Hematopoietic multipotent progenitor cell treated with erythropoietin and hydrocortisone succinate and interleukin-3 and kit ligand, for 17 days (in vitro differentiated cells): Measurements from ENCODE around the gene EGLN1.

Source experiments
- DNase-seq: peaks from one replicate; pipeline ENCODE4 v3.0.0-alpha.2; 2015; ENCODE audit warnings: low spot score

EGLN1 gene

DNA sequence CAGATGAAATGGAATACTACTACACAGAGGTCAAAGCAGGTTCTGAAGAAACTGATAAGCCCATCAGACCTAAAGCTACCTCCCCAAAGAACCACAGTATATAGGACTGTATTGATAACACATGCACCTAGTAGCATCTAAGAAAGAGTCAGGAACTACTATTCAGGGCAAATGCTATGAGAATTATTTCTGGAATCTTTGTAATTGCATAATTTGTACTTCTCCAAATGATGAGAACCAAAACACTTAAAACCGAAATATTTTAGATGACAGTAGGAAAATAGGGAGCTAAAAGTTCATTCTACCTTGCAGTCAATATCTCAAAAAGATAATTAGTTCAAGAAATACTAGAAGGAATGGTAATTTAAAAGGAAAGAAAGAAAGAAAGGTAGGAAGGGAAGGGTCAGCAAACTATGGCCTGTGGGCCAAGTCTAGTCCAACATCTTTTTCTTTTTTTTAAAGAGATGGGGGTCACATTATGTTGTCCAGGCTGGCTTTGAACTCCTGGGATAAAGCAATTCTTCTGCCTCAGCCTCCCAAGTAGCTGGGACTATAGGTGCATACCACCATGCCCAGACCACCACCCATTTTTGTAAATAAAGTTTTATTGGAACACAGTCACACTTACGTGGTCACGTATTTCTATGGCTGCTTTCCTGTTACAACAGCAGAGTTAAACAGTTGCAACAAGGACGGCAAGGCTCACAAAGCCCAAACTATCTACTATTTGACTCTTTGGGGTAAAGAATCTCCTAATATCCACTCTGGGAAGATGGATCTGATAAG, 24.0 kb downstream of the EGLN1 start:
- no peak for DNase-seq

DNA sequence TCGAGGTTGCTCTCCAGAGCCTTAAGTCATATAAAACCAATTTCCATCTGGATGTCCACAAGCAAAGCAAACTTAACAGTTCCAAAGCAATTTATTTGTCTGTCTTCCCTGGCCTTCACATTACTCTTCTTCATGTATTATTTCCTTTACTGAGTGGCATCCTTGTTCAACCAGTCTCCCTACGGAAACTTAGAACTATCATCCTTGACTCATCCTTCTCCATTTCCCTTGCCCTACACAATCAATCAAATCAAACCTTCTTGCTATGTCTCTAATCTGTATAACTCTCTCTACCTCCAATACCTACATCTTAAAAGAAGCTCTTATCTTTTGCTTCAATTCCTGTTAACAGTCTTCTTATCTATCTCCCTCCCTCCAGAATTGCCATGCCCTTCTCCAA, 25.4 kb downstream of the EGLN1 start:
- no peak for DNase-seq

DNA sequence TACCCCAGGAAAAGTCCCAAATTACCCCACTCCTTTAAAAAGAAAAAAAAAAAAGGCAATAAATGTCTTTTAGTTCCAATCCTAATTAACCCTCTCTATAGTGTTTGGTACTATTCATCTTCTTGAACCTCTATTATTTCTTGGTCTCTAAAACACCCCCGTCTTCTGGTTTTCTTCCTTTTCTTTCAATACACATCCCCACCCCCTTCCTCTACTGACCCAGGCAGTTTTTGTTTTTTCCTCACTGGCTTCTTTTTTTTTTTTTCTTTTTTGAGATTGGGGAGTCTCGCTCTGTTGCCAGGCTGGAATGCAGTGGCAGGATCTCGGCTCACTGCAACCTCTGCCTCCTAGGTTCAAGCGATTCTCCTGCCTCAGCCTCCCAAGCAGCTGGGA, 26.1 kb downstream of the EGLN1 start:
- DNase-seq: no peak

DNA sequence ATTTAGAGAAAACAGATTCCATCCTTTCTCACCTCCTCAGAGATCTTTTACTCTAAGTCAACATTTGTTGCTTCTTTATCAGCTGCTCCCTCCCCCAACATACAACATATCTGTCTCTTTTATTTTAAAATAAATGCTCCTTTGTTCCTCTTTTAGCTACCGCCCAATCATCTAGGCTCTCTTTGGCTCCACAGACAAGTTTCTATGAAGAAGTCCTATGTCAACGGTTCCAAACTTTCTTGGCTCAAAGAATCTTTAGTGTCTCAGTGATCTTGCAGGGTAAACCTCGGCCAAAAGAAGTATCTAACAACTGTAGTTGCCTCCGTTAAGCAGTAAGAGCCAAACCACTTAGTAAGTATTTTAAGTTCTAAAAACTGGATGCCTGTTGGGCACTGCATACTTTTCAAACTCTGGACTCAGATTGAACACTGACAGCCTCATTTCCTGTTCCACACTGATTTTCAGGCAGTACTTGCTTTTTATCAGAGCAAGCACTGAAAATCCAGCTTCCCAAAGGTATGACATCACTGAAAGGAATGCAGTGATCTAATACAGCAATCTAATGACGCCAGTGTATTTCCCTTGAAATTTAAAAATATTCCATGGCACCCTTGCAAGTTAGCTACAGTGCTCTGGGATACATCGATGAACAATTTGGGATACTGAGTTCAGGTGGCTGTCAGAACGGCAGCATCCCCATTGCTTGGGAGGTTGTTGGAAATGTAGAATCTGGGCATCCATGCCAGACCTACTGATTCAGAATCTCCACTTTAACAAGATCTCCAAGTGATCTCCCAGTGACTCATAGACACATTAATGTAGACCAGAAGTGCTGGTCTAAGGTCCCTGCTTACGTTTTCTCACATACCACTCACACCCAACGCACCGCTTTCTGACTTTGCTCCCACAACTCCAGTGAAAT, 26.8 kb downstream of the EGLN1 start:
- no peak for DNase-seq

DNA sequence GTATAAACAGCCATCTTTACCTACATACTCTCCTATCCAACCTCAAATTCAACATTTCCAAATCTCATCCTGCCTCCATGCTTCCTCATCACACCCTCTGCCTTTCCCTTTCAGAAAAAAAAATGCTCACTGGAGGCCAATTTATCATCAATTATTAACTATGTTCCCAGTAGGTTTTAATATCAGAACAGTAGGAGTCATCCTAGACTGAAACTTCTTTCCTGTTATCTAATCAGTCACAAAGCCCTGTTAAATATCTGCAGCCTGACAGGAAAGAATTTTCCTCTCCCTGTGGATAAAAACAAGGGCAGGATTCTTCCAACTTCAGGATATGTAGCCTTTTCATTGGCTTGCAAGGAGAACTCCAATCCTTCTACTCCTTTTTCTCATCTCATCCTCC, 28.4 kb downstream of the EGLN1 start:
- DNase-seq: no peak

DNA sequence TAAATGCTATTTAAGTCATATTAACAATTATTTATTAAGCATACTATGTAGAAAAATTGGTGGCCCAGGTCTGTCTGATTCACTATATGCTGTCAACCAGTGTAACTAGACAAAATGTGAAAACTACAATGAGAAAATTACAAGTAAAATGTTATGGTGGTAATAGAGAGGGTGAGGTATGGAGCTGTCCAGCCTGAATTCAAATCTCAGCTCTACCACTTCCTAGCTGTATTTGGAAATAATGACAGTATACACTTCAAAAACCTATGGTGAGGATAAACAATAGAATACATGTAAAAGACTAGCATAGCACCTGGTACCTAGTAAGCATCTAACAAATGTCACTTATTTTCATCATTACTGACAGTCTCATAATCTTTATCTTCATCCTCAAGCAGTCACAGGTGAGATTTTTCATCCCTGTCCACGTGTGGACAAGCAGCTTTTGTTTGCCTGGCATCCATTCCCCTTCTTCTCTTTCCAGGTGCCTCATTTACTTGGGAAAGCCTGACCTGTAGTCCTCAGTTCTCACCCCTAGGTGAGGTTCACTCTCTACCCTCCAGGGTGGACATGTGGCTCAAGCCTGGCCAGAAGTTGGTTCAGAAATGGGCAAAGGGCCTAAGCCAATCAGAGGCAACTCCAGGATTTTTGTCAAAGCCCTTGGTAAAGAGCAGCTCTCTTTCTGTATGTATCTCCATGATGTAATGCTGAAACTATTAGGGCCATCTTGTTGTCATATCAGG, 29.5 kb downstream of the EGLN1 start:
- no peak for DNase-seq

DNA sequence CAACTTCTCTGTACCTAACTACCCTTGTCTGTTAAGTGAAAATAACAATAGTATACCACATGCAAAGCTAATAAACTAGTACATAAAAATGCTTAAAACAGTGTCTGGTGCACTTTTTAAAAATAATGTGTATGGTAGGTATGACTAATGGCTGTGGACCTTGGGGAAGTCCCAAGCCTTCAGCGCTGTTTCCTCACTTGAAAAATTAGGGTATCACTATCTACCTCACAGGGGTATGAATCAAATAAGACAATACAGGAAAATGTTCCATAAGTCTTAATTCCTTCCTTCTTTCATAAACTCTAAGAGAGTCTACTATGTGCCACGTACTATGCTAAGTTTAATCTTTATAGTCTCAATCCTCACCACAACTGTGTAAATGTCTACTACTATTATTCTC, 32.0 kb downstream of the EGLN1 start:
- no peak for DNase-seq

DNA sequence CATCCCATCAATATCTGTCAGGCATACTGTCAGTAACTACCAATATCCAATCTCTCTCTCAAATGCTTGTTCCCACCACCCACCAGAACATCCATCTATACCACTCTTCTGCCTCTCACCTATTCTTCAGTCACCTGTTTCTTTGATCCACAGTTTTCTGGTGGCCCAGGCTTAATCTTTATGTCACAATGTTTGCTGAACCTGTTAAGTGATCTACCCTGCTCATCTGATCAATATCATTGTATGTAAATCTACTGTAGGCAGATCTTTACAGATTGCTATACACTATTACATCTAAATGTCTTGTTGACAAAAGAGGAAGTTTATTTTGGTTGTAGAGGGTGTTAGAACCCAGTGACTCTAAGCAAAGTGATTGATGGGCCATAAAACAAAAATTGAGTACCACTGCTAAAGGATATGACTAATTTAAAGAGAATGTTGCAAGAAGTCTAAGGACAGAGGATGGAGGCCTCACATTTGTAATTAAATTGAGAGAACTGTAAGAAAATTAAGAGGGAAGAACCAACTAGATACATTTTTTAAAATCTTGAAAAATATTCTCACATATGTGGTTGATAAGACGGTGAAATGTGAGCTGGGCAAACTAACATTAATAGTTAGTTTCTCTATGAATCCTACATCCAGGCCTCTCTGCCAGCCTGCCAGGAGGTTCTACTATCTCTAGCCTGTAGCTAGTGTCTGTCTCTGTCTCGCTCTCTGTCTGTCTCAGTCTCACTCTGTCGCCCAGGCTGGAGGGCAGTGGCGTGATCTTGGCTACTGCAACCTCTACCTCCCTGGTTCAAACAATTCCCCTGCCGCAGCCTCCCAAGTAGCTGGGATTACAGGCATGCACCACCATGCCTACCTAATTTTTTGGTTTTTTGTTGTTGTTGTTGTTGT, 34.1 kb downstream of the EGLN1 start:
- DNase-seq: no peak

DNA sequence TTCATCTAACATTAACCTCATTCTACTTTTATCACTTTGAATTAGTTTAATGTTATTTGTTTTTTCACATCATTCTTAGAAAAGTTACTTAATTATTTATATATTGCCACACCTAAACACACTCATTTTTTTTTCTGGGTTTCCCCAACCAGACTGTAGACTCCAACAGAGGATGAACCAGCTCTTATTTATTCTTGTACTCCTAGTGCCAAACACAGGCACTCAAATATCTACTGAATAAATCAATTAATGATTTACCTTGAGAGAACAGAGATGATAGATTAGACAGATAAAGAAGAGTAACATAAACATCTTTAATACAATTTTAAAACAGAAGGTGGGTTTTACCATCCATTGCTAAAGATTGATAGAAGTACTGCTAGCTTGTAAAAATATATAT, 35.6 kb downstream of the EGLN1 start:
- DNase-seq: no peak

DNA sequence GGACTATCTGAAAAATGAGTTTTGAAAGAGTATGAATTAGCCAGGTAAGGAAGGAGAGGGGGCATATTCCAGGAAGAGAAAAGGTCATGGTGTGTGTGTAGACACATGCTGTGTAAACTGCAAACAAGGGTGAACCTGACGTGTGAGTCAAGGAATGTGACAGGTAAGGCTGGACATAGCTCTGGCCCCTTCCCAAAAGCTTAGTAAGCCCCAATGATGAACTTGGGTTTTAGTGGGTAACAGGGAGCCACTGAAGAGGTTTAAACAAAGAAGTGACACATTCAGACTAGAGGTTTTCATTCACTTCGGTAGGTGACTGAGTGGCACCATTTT, 36.7 kb downstream of the EGLN1 start:
- DNase-seq: no peak

DNA sequence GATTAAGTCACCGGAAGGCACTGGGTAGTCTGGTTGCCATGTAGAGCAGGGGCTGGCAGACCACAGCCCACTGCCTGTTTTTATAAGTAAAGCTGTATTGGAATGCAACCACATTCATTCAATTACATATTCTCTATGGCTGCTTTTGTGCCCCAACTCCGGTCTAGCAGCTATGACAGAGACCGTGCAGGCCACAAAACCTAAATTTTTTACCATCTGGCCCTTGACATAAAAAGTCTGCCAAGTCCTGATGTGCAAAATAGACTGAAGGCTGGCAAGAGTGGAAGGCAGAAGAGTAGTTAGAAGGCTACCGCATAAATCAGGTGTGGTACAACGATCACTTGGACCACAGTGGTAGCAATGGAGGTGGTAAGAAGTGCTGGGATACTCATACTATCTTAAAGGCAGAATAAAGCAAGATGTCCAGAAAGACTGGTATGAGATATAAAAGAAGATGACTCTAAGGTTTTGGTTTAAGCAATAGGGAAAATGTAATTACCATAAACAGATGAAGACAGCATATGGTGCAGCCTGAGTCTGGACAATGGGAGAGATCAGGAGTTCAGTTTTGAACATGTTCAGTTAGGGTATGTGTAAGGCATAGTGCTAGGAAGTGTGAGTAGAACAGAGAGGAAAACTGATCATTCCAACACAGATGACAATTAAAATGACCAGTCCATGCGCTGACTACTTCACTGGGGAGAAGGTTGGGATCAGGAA, 37.2 kb downstream of the EGLN1 start:
- DNase-seq: no peak

DNA sequence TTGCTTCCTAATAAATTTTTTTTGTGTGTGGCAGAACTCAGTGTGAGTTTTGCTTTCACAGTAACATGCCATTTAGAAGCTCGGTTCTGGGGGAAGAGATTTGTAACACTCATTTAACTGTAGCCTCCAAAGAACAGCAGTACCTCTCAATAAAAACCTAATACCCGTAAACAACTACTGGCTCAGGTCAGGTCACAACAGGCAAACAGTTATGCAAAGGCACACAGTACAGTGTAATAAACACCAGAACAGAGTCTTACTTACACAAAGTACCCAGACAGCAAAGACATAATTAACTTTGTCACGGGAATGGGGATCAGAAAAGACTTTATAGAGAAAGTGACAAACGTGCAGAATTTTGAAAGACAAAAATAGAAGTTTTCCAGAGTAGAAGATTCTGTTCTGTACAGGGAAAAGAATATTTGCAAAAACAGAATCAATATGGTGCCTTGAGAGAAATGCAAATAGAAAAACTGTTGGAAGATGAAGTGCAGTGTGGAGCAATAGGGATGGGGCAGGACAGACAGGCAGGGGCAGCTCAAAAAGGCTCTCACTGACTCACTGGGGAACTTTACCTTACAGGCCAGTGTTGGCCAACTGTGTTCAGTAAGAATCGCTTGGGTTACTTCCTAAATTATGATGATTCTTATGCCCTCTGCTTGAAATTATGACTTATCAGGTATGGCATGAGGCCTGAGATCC, 38.8 kb downstream of the EGLN1 start:
- DNase-seq: no peak

DNA sequence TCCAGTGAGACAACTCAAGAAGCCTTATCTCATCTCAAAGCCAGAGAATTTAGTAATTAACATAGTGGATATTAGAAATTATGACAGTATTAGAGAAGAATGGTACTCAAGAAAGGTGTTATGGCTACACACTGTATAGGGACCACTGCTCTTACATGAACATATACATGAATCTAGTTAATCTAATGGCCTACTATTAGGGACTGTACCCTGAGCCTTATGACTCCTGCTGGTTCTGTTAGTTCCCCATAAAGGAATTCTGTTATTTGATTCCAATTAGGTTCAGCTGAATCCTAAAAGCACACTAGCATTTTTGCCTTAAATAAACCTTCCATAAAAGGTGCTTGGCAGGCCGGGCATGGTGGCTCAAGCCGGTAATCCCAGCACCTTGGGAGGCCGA, 39.7 kb downstream of the EGLN1 start:
- no peak for DNase-seq

DNA sequence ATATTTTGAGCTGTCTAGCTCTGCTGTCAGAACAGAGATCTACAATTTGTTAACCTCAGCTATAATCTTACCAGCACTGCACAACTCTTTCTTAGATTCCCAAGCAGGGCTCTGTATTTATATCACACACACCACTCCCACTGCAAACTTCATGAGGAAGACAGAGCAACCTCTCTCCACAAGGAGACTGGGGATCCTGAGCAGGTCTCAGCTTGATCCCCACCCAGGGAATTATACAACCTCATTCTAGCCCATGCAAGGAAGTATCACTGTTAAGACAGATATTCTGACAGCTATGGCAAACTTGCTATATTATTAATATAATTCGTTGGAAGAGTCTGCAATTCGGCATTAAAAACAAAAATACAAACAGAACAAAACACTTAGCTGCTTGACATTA, 40.4 kb downstream of the EGLN1 start:
- DNase-seq: no peak

DNA sequence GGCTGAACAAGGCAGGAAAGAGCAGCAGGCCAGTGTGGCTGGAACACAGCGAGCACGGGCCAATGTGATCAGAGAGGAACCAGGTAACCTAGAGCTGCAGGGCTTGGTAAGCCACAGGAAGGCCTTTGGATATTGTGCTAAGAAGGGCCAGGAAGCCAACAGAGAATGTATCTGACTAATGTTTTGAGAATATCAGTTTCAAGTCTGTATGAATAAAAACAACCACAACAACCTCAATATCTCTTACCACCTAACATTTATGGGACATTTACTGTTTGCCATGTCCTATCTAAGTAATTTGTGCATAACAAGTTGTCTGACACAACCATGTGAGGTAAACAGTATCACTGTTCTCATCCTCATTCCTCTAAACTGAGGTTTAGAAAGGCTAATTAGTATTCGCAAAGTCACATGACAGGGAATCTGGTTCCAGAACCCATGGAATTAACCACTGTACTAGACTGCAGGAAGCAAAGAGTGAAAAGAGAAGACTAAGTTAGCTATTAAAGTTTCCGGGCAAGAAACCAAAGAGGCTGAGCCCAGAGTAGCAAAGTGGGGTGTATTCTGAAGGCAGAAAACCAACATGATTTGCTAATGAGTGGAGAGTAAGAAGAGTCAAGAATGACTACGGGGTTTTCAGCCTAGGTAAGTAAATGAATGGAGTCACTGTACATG, 45.1 kb downstream of the EGLN1 start:
- no peak for DNase-seq

DNA sequence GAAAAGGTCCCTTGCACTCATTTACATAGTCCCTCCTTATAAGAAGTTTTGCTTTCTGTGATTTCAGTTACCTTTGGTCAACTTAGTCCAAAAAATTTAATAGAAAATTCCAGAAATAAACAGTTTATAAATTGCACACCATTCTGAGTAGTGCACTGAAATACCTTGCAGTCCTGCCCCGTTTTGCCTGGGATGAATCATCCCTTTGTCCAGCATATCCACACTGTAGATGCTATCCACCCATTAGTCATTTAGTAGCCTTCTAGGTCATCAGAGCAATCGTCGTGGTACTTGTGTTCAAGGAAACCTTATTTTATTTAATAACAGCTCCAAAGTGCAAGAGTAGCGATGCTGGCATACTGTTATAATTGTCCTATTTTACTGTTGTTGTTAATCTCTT, 46.0 kb downstream of the EGLN1 start:
- DNase-seq: no peak

DNA sequence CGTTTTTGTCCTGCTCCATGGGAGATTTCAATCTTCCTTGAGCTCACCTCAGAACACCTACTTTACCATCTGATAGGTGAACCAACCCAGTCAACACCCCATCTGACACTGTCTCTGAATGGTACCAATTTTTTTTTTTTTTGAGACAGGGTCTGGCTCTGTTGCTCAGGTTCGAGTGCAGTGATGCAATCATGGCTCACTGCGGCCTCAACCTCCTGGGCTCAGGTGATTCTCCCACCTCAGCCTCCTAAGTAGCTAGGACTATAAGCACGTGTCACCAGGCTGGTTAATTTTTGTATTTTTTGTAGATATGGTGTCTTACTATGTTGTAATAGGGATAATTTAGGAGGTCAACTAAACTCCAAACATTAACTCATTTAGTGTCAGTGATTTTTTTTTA, 47.7 kb downstream of the EGLN1 start:
- DNase-seq: no peak

DNA sequence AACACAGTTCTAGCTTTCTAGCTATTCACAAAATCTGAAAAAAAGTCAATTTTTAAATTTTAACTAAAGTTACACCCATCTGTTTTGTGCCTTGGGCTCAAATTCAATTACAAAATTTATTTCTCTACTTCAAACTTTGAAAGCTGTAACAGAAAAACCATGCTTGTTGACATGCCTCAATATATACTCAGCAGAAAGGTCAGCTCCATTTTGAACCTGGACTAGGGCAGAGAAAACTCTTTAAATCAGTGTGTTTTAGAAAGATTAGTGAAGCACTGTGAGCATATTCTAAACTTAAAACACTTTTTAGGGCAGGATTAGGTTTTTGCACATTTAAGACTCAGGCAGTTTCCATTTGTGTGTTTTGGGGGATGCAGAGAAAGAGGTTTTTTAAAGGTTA, 49.6 kb downstream of the EGLN1 start:
- no peak for DNase-seq

DNA sequence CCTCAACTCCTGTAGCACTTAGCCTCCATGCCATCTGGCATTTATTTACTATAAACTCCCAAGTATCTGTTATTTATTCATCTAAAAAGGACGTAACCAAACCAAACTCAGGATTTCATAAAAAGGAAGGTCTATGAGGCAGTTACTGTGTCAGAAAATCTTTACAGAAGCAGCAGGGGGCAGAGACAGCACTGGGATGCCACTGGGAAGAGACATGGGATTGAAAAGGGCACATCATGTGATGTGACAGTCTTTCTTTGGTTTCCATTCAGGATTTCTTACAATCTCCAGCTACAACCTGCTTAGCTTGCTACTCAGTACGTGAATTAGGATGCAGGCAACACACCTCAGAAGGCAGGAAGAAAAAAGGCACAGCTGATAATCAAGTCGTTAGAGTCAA, 52.8 kb downstream of the EGLN1 start:
- DNase-seq: no peak

DNA sequence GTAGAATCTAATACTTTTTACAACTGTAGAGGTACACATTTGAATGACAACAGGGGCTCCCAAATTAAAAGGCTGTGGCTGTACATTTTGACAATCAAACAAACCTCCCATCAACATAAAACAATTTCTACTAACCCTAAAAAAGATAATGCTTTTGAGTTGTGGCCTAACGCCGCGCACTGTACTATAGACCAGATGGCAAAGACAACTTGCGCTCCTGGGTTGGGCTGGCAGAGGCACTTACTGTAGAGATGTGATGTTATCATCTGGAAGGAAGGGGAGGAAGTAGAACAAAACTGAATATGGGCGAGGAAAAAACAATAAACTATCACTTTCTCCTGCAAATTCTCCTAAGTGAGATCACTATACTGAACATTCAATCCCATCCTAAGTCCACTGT, 57.9 kb downstream of the EGLN1 start:
- DNase-seq: no peak
